Brain microvascular endothelial cell (primary cell): Measurements from ENCODE around the gene DHX35.
A peak's percentile ranks its signal among the peaks of the same experiment; 100 is the strongest.

ENCODE experiments used
- DNase-seq: peaks from one replicate; pipeline ENCODE4 v3.0.0-alpha.2; 2020
- H3K27ac ChIP-seq: fragments of 250-450 bp; sonication (Bioruptor Pico); 2 replicates; pipeline ENCODE4 v1.5.1; 2020; ENCODE audit warnings: mild to moderate bottlenecking, moderate library complexity
- H3K27me3 ChIP-seq: fragments of 250-450 bp; sonication (Bioruptor Pico); replicated peaks from 2 replicates; pipeline ENCODE4 v1.5.1; 2020; ENCODE audit warnings: mild to moderate bottlenecking
- H3K36me3 ChIP-seq: fragments of 250-450 bp; sonication (Bioruptor Pico); replicated peaks from 2 replicates; pipeline ENCODE4 v1.5.1; 2020; ENCODE audit warnings: mild to moderate bottlenecking
- H3K4me3 ChIP-seq: 2 replicates; pipeline ENCODE4 v1.5.1; 2011; ENCODE audit warnings: low read depth, mild to moderate bottlenecking, control low read depth, low read length, moderate library complexity
- in situ Hi-C: cut with HindIII; loops from 2 replicates; pipeline ENCODE4 v1.10.0; 2017; ENCODE audit warnings: low sequenced_read_pairs, low pct_ligation_motif_present
- TF ChIP-seq, protein P1 (sequence below): IDR thresholded peaks from 2 replicates; pipeline ENCODE4 v1.5.1; 2011; ENCODE audit warnings: low read depth, mild to moderate bottlenecking, moderate library complexity, low read length, control low read depth, inconsistent platforms; ENCODE audit errors: missing control alignments

The DHX35 gene

DNA sequence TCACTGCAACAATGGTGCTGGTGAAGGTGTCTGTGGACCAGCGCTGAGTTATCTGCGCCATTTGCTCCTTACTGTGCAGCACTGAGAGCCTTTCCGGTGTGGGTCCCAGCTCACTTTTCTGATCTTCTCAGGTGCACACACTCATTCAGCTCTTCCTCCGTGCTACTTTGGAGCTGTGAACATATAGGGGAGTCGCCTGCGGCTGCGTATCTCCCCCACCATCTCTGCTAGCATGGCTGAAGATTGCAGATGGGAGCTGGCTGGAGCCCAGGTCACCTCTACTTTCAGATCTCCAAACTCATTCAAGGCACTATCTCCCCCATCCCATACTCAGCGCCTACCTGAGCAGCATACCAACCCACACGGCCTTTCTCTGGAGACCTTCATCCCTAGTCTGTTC lies 96.9 kb downstream of the DHX35 start:
- in situ Hi-C loops: no loop called here
- no peaks in the 10 kb centered on the region for H3K36me3 ChIP-seq
- H3K27ac ChIP-seq: no peak overlapping the region
- H3K27me3 ChIP-seq: no peaks in the 10 kb centered on the region
- H3K4me3 ChIP-seq: no peak overlapping the region
- no peak for DNase-seq
- TF ChIP-seq, protein P1, sequence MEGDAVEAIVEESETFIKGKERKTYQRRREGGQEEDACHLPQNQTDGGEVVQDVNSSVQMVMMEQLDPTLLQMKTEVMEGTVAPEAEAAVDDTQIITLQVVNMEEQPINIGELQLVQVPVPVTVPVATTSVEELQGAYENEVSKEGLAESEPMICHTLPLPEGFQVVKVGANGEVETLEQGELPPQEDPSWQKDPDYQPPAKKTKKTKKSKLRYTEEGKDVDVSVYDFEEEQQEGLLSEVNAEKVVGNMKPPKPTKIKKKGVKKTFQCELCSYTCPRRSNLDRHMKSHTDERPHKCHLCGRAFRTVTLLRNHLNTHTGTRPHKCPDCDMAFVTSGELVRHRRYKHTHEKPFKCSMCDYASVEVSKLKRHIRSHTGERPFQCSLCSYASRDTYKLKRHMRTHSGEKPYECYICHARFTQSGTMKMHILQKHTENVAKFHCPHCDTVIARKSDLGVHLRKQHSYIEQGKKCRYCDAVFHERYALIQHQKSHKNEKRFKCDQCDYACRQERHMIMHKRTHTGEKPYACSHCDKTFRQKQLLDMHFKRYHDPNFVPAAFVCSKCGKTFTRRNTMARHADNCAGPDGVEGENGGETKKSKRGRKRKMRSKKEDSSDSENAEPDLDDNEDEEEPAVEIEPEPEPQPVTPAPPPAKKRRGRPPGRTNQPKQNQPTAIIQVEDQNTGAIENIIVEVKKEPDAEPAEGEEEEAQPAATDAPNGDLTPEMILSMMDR: no peak

DNA sequence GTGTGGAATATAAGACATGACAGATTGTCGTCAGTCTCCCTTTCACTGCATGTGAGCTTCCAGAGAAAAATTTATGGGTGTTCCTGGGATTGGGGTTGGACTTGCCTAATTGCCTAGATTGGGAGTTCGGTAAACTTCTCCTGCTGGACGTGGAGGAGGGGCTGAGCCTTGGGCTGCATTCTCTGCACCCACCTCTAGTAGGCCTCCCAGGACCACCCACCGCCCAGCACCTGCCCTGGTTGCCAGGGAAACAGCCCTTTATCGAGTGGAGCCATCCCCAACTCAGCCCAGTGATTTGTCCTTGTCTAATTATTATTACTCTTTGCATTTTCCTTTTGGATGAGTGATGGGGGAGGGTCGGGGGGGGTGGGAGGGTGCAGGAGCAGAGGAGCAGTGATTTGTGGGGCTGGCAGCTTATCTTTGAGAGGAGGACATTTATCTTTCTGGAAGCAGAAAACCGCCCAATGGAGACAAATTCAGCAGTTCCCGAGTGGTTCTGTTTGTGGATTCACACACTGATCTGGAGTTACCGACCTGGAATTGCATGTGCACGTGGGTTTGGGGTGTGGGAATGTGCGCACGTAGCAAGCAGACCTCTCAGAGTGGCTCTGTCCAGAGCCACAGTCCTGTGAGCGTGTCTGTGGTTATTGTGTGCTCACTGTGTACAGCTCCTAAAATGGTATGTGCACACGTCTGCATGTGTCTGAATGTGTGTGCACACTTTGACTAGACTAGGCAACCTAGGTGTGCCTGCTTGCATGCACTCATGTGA lies 104.5 kb downstream of the DHX35 start:
- Histone ChIP-seq H3K36me3 (no peaks in the 10 kb centered on the region), H3K27ac (no peak overlapping the region), H3K27me3 (no peaks in the 10 kb centered on the region), H3K4me3 (no peak overlapping the region)
- TF ChIP-seq, protein P1: no peak
- DNase-seq: no peak
- in situ Hi-C loops: no loop called here

DNA sequence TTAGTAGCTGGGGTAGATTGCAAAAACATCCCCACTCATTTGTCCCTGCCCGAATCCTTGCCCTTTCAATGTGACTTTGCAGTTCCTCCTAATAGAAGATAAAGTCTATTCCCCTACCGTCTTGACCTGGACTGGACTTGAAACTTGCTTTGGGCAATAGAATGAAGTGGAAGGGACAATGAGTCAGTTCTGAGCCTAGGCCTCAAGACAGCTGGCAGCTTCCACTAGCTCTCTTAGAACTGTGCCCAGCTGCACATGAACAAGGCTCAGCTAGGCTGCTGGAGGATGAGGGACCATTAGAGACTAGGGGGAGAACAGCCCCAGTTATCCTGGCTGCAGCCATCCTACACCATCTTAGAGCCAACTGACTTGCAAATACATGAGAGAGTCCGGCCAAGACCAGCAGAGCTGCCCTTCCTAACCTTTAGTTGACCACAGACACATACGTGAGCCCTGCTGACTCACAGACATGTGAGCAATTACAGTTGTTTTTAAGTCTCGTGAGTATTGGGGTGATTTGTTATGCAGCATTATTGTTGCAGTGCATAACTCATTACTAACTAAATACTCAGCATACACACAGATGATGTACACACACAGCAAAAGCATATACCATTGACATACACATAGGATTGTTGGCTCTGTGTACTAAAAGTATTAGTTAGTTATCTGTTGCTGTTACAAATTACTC lies 105.5 kb downstream of the DHX35 start:
- TF ChIP-seq, protein P1: no peak
- Histone ChIP-seq H3K27me3 (no peaks in the 10 kb centered on the region), H3K36me3 (no peaks in the 10 kb centered on the region), H3K4me3 (no peak overlapping the region), H3K27ac (no peak overlapping the region)
- in situ Hi-C loops: no loop called here
- peak; percentile 20 for DNase-seq

DNA sequence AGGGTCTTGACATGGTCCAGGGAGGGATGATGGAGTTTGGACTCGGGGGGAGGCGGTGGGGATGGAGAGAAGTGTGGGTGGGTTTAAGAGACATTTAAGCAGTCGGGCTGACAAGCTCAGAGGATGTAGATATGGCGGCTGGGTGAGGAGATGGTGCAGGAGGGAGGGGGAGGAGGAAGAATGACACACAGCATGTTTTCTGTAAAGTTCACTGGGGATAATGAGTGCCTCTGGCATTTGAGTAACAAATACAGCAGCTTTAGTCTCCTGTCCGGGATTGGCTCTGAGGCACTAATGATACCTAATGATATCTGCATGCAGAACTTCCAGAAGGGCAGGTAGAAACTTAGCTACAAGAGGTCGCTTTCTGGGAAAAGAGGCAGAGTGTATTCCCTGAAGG lies 107.8 kb downstream of the DHX35 start:
- no peak for DNase-seq
- in situ Hi-C loops: no loop called here
- no peaks in the 10 kb centered on the region for H3K36me3 ChIP-seq
- H3K27ac ChIP-seq: no peak overlapping the region
- no peak overlapping the region for H3K4me3 ChIP-seq
- H3K27me3 ChIP-seq: no peaks in the 10 kb centered on the region
- TF ChIP-seq, protein P1: no peak

DNA sequence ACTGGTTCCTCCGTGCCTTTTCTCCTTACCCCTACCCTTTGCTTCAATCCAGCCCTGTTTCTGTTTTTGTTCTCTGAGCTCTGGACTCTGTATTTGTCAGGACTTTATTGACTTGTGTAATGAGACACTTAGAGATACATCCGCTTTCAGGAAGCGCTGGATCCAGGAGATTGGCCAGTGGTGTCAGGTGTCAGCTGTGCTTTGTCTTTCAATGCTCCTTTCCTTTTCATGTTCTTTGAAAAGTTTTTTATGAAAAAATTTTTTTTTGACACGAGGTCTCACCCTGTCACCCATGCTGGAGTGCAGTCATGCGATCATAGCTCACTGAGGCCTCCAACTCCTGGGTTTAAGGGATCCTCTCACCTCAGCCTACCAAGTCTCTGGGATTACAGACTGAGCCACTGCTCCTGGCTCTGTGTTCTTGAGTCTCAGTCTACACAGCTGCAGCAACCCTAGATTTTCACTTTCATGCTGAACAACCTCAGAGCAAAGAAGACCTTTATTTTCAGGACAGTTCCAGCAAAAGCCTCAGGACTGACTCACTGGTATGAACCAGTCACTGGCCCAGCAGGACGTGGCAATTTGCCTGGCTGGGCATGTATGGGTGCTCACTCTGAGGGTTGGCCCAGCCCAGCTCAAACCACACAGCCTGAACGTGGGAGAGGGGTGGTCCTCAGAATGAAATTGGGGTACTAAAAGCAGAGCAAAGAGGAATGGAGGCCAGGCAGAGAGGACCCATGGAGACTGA lies 108.5 kb downstream of the DHX35 start:
- no peaks in the 10 kb centered on the region for H3K36me3 ChIP-seq
- TF ChIP-seq, protein P1: no peak
- in situ Hi-C loops: no loop called here
- H3K4me3 ChIP-seq: no peak overlapping the region
- peak; percentile 49 for DNase-seq
- no peaks in the 10 kb centered on the region for H3K27me3 ChIP-seq
- H3K27ac ChIP-seq: no peak overlapping the region
